HG03039 (cell line): ENCODE data around the gene ACAA2.

ENCODE experiments used
- ATAC-seq: cut with Tn5 transposase; IDR thresholded peaks from one replicate; pipeline ENCODE4 v1.9.1; 2021; ENCODE audit warnings: mild to moderate bottlenecking, moderate library complexity; ENCODE audit not compliant: unreplicated experiment

ACAA2 gene

DNA sequence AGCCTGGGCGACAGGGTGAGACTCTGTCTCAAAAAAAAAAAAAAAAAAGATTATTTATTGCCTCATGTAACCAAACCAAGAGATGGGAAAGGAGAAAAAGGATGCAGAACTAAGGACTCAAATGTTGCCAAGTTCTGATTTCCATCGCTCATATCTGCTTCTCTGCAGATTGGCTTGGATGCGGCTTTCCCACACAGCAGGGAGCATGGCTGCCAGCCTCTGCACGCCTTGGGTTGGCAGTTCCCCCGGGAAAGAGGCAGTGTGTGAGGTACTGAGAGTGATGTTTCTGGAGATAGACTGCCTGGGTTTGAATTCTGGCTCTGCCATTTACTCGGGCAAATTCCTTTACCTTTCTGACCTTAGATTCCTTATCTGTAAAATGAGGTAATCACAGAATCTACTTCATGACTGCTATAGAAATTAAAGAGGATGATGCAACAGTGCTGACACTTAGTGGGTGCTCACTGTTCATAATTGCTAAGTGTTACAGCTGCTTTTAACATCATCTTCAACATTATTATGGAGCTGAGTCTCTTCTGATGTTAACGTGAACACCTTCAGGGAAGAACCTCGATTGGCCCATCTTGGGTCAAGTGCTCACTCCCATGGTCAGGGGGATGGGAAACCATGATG lies 68.8 kb downstream of the ACAA2 start:
- ATAC-seq, result no peak

DNA sequence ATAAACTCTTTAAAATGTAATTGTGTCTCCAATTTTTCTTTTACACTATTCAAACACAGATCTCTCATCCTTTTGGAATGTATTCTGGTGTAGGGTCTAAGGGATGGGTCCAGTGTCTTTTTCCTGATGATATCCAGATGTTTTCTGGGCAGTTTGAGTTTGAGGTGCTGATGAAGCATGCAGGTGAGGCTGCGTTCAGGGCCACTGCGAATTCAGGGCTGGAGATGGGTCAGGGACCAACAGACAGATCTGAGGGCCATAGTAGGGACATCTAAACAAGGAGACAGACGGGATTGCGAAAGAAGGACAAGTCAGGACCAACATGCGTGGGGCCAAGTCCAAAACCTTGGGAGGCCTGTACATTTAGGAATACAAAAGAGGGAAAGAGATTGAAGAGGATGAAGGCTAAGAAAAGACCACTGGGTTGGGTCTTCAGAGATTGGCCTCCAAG lies 70.2 kb downstream of the ACAA2 start:
- no peak for ATAC-seq

DNA sequence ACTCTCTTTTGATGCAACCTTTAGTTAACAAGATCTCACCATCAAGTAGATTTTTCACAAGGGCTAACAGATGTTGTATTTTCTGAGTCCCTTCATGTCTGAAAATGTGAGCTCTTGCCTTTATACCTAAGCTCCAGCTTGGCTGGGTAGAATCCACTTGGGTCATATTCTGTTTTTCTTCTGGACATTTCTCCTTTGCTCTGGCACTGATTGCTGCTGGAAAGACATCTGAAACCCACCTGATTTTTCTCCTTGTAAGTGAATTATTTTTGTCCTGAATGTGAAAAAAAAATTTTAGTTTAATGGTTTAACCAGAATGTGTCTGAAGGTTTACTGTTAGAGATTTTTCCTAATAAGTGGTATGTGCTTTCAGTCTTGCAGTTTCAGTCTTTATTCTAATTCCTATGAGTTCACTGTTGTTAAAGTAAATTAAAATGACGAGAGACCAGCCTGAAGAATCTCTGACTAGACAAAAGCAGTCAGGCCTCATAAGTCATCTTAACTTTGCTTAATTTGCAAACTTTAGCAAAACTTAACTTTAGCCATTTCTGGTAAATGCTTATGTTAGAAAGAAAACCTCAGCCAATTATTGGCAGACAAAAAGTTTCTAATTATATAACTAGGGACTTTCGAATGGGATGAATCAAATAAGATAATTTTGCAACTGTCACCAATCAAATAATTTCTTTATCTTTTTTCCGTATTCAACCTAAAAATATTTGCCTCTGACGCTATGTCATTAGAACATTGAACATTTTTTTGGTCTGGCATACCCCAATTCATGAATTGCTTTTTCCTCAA lies 70.8 kb downstream of the ACAA2 start:
- ATAC-seq, result no peak

DNA sequence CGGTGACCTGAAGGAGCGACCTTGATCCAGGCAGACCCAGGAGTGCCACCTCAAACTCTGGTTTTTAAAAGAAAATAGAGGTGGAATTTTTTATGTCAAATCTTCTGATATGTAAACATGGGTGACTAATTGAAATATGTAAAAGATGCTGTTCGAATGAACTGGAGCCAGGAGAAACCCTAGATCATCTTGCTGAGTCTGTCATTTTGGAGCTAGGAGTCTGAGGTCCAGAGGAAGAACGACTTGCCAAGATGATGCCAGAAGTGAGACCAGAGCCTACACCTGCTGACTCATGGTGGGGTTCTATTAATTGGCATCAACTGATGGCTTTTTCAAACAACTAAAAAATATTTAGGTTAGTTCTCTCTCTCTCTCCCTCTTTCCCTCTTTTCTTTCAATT lies 74.1 kb downstream of the ACAA2 start:
- ATAC-seq, result no peak

DNA sequence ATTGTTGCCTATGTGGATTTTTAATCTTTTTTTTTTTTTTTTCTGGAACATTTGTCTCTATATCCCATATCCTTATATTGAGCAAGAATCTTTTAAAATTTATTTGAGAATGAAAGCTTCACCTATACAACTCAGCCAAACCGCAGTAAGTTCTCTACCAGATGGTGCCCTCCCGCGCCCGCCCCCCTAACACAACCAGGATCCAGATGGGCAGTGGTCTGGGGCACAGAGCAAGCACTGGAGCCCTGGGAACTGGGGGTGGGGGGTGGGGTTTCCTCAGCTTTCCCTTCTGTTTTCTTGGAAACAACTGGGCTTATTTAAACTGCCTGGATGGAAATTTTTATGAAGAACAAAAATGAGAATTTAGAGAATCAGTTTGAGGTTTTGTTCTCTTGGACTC lies 74.6 kb downstream of the ACAA2 start:
- no peak for ATAC-seq

DNA sequence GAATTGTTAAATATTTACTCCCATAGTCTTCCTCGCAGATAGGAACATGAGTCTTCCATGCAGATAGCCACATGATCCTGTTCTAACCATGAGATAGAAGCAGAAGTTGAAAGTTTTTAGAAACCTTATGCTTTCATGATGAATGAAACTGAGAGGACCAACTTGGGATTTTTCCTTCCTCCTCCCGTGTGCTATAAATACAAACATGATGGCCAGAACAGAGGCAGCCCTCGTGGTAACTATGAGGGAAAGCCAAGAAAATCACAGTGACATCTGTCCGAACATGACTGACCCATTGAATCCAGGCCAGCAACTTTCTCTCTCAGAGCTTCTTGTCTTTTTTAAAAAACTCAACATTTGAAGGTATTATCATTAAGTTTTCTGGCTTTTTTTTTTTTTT lies 78.5 kb downstream of the ACAA2 start:
- ATAC-seq, result no peak

DNA sequence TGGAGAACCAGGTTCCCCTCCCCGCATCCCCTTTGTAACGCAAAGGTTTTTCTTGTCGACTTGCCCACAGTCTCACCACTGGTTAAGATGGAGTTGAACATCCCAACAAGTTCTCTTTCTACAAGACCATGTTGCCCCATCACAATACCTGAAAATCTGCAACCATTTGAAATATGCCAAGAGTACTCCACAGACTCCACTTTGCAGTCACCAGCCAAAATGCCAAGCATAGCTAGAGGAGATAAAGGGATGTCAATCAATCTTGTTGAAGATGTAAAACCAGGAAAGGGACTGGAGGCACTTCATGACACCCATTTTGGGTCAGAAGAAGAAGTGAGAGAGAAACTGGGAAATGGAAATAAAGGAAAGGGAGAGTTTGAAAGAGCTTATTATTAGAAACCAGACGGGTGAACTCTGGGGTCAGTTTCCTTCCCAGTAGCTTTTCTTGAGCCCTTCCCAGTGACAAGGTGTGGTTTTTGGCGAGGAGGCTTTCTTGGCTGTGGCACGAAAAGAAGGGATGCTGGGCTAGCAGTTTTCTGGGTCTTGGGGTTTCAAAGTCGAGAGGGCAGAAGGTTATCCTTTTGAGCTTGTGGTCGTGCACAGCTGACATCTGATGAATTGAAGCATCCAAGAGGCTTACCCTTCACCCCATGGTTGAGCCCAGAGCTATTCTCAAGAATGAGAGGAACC lies 79.3 kb downstream of the ACAA2 start:
- no peak for ATAC-seq

DNA sequence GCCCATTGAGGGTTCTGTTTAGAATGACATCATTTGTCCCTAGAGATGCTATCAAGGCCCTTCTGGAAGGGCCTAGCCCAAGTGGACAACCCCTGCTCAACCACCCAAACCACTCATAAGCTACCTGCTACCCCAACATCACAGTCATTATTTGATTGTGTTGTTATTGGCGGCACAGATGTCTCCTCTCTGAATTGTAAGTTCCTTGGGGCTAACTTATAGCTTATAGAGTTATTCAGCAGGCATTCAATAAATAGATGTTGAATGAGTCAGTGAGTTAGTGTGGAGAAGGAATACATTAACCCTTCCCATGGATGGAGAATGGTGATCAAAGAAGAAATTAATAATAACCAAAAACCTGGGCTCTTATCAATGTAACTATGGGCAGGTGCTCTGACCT lies 80.0 kb downstream of the ACAA2 start:
- ATAC-seq, result no peak
